ENCODE measurements around the gene TTC28.

DNA sequence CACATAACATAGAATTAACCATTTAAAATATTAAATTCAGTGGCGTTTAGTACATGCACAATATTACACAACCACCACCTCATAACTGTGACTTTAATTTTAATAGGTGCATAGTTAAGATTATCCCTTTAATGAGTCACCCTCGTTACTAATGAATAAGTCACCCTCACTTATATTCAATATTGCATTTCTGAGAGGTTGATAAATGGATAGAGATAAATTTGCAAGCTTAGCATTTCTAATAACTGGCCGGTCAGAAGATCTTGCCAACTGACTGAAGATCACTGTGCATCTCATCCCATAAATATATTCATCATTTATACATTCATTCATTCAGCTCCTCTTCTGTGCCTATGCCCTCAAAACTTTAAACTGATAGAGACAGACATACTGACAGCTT is 243.7 kb downstream of the TTC28 start:
- TF ChIP-seq ZNF274 (IDR thresholded peaks at IDR 0.05; ENCODE audit: low read depth, low read length) (no peak), YY1 (IDR thresholded peaks at IDR 0.05; ENCODE audit: insufficient read depth, insufficient read length) (no peak), SUZ12 (IDR thresholded peaks at IDR 0.05; ENCODE audit: extremely low read depth, insufficient read depth, insufficient read length) (no peak)
